H9 (cell line): ENCODE data around the gene SLC2A8. TPM values are rescaled to one million over a fixed set of nuclear protein-coding genes. Genes with fewer than 3 reads are reported as not detected.

Experiments used
- DNase-seq: peaks from one replicate; pipeline ENCODE4 v3.0.0-alpha.2; 2017
- H2AFZ ChIP-seq: one replicate; pipeline ENCODE4 v1.6.1; 2013; ENCODE audit warnings: mild to moderate bottlenecking, low read length, control low read depth, moderate library complexity
- H2AK5ac ChIP-seq: 2 replicates; pipeline ENCODE4 v1.6.1; 2013; ENCODE audit warnings: low read length, control low read depth, mixed read lengths; ENCODE audit not compliant: insufficient read length
- H2BK120ac ChIP-seq: one replicate; pipeline ENCODE4 v1.6.1; 2013; ENCODE audit warnings: low read depth, mild to moderate bottlenecking, low read length, control low read depth, inconsistent platforms; ENCODE audit not compliant: poor library complexity, severe bottlenecking
- H2BK12ac ChIP-seq: 2 replicates; pipeline ENCODE4 v1.6.1; 2013; ENCODE audit warnings: low read length, control low read depth, mixed read lengths, low read depth; ENCODE audit not compliant: insufficient read length
- H2BK15ac ChIP-seq: 2 replicates; pipeline ENCODE4 v1.6.1; 2013; ENCODE audit warnings: low read depth, low read length, control low read depth
- H2BK20ac ChIP-seq: one replicate; pipeline ENCODE4 v1.6.1; 2013; ENCODE audit warnings: low read depth, mild to moderate bottlenecking, low read length, control low read depth, inconsistent platforms; ENCODE audit not compliant: poor library complexity, severe bottlenecking
- H2BK5ac ChIP-seq: 2 replicates; pipeline ENCODE4 v1.6.1; 2013; ENCODE audit warnings: low read length, control low read depth, mixed read lengths; ENCODE audit not compliant: insufficient read length
- H3K14ac ChIP-seq: 2 replicates; pipeline ENCODE4 v1.6.1; 2013; ENCODE audit warnings: low read length, control low read depth; ENCODE audit not compliant: insufficient read depth
- H3K18ac ChIP-seq: 2 replicates; pipeline ENCODE4 v1.6.1; 2013; ENCODE audit warnings: low read depth, mild to moderate bottlenecking, mixed read lengths, low read length, control low read depth; ENCODE audit not compliant: insufficient read length
- H3K23ac ChIP-seq: 2 replicates; pipeline ENCODE4 v1.6.1; 2013; ENCODE audit warnings: low read length, control low read depth, mixed read lengths, low read depth; ENCODE audit not compliant: insufficient read length
- H3K23me2 ChIP-seq: 2 replicates; pipeline ENCODE4 v1.6.1; 2013; ENCODE audit warnings: low read depth, mild to moderate bottlenecking, mixed read lengths, low read length, control low read depth; ENCODE audit not compliant: insufficient read length, poor library complexity, severe bottlenecking
- H3K27ac ChIP-seq: 2 replicates; pipeline ENCODE4 v1.5.1; 2013; ENCODE audit warnings: low read length, control low read depth, mixed read lengths, low read depth; ENCODE audit not compliant: insufficient read length
- H3K27me3 ChIP-seq: 2 replicates; pipeline ENCODE4 v1.6.1; 2013; ENCODE audit warnings: low read length, control low read depth, inconsistent platforms; ENCODE audit not compliant: insufficient read depth
- H3K4ac ChIP-seq: 2 replicates; pipeline ENCODE4 v1.6.1; 2013; ENCODE audit warnings: low read depth, mild to moderate bottlenecking, control low read depth, inconsistent platforms, low read length, moderate library complexity
- H3K4me1 ChIP-seq: 2 replicates; pipeline ENCODE4 v1.6.1; 2013; ENCODE audit warnings: low read length, control low read depth, inconsistent platforms; ENCODE audit not compliant: insufficient read depth
- H3K4me2 ChIP-seq: 2 replicates; pipeline ENCODE4 v1.6.1; 2013; ENCODE audit warnings: low read length, control low read depth, mixed read lengths; ENCODE audit not compliant: insufficient read length, insufficient read depth
- H3K56ac ChIP-seq: 2 replicates; pipeline ENCODE4 v1.6.1; 2013; ENCODE audit warnings: low read depth, mild to moderate bottlenecking, mixed read lengths, low read length, control low read depth; ENCODE audit not compliant: insufficient read length
- H3K79me1 ChIP-seq: 2 replicates; pipeline ENCODE4 v1.6.1; 2013; ENCODE audit warnings: low read depth, mild to moderate bottlenecking, moderate library complexity, low read length, control low read depth, inconsistent platforms; ENCODE audit not compliant: insufficient read depth, poor library complexity, severe bottlenecking
- H3K79me2 ChIP-seq: 2 replicates; pipeline ENCODE4 v1.6.1; 2013; ENCODE audit warnings: low read length, control low read depth, inconsistent platforms; ENCODE audit not compliant: insufficient read depth
- H3K9ac ChIP-seq: 2 replicates; pipeline ENCODE4 v1.6.1; 2013; ENCODE audit warnings: low read length, control low read depth, mixed read lengths; ENCODE audit not compliant: insufficient read length; ENCODE audit errors: extremely low read depth
- H3K9me3 ChIP-seq: one replicate; pipeline ENCODE4 v1.6.1; 2013; ENCODE audit warnings: low read depth, low read length, inconsistent platforms; ENCODE audit not compliant: control insufficient read depth
- H3T11ph ChIP-seq: one replicate; pipeline ENCODE4 v1.6.1; 2013; ENCODE audit warnings: mild to moderate bottlenecking, low read length, control low read depth, inconsistent platforms
- H4K20me1 ChIP-seq: one replicate; pipeline ENCODE4 v1.6.1; 2013; ENCODE audit not compliant: control insufficient read depth, insufficient read length, insufficient read depth
- H4K5ac ChIP-seq: 2 replicates; pipeline ENCODE4 v1.6.1; 2013; ENCODE audit warnings: low read depth, mild to moderate bottlenecking, mixed read lengths, low read length, control low read depth; ENCODE audit not compliant: insufficient read length
- H4K8ac ChIP-seq: replicated peaks from 2 replicates; pipeline ENCODE4 v1.6.1; 2013; ENCODE audit warnings: low read length, control low read depth, mixed read lengths, low read depth; ENCODE audit not compliant: insufficient read length
- H4K91ac ChIP-seq: 2 replicates; pipeline ENCODE4 v1.6.1; 2013; ENCODE audit warnings: low read depth, mild to moderate bottlenecking, moderate library complexity, mixed read lengths, low read length, control low read depth; ENCODE audit not compliant: insufficient read length
- H3K27ac Mint-ChIP-seq, 3 experiments: 2 replicates in 2 of 3; 3 replicates in 1 of 3; pipeline ENCODE4 v1.8.0; 2020 to 2021; ENCODE audit warnings: mixed read lengths in 3 of 3, mild to moderate bottlenecking in 1 of 3, moderate library complexity in 1 of 3
- H3K27me3 Mint-ChIP-seq: 2 replicates; pipeline ENCODE4 v1.8.0; 2021; ENCODE audit warnings: low read depth, mild to moderate bottlenecking, moderate library complexity, mixed read lengths
- H3K36me3 Mint-ChIP-seq, 3 experiments: 2 replicates in 2 of 3; 3 replicates in 1 of 3; pipeline ENCODE4 v1.8.0; 2020 to 2021; ENCODE audit warnings: low read depth in 3 of 3, mixed read lengths in 3 of 3; ENCODE audit not compliant: insufficient read depth in 1 of 3
- H3K4me1 Mint-ChIP-seq, 2 experiments: 2 replicates each; pipeline ENCODE4 v1.8.0; 2020; ENCODE audit warnings: mixed read lengths in 2 of 2
- H3K4me3 Mint-ChIP-seq, 2 experiments: 2 replicates in 1 of 2; 3 replicates in 1 of 2; pipeline ENCODE4 v1.8.0; 2020 to 2021; ENCODE audit warnings: mild to moderate bottlenecking in 2 of 2, mixed read lengths in 2 of 2, moderate library complexity in 1 of 2
- H3K9me3 Mint-ChIP-seq, 2 experiments: 2 replicates in 1 of 2; 3 replicates in 1 of 2; pipeline ENCODE4 v1.8.0; 2020; ENCODE audit warnings: mild to moderate bottlenecking in 2 of 2, mixed read lengths in 2 of 2, moderate library complexity in 1 of 2
- CTCF ChIP-seq: fragments of 200-600 bp; sonication (generic); conservative IDR thresholded peaks from 3 replicates; pipeline ENCODE4 v1.8.0; 2021; ENCODE audit warnings: antibody characterized with exemption, mild to moderate bottlenecking
- WGBS: extraction: QIAGEN DNeasy Blood & Tissue Kit; methylation state at CpG from one replicate; pipeline ENCODE4 v1.1.7; 2013; ENCODE audit warnings: missing lambda C conversion rate, low lambda C conversion rate, mixed read lengths; ENCODE audit not compliant: insufficient read length; ENCODE audit errors: extremely low coverage; 5-methylcytosine and 5-hydroxymethylcytosine counted together
- total RNA-seq: library from RNA; stranded (reverse); gene quantifications from 2 replicates; pipeline ENCODE4 v1.2.1, GENCODE V29; 2021

Gene SLC2A8
- total RNA-seq, 1 experiment from 2014 or later = 38.3 TPM

- H2AK5ac ChIP-seq = no peak overlapping the region
- H3K36me3 Mint-ChIP-seq = peaks cover 1 to 14% (median 7%) of the 10 kb centered on the region in 3 experiments; a peak in 5 of 7 replicates
- H3K9me3 ChIP-seq = no peaks in the 10 kb centered on the region
- no peak overlapping the region for H2BK120ac ChIP-seq
- H3K23me2 ChIP-seq = peaks cover 11% of the 10 kb centered on the region
- TF ChIP-seq CTCF = no peak
- no peak overlapping the region for H3K14ac ChIP-seq
- no peak overlapping the region for H3K56ac ChIP-seq
- DNase-seq = no peak
- no peak overlapping the region for H4K91ac ChIP-seq
- no peak overlapping the region for H2BK20ac ChIP-seq
- H2BK15ac ChIP-seq = no peak overlapping the region
- no peaks in the 10 kb centered on the region for H3K79me2 ChIP-seq
- H3K23ac ChIP-seq = no peak overlapping the region
- no peak overlapping the region for H2BK12ac ChIP-seq
- H2BK5ac ChIP-seq = no peak overlapping the region
- H3K4me2 ChIP-seq = peak overlapping the region; percentile 64
- H2AFZ ChIP-seq = no peak overlapping the region
- H3K79me1 ChIP-seq = no peaks in the 10 kb centered on the region
- H3K4ac ChIP-seq = no peak overlapping the region
- no peak overlapping the region; a peak in 1 of 7 replicates for H3K27ac Mint-ChIP-seq
- no peak overlapping the region for H4K5ac ChIP-seq
- no peaks in the 10 kb centered on the region for H3K9me3 Mint-ChIP-seq
- peak overlapping the region; percentile 68 to 87 for H3K4me3 Mint-ChIP-seq
- no CpG with 5 or more reads among the region's 13 CpGs for WGBS
- H3K18ac ChIP-seq = no peak overlapping the region
- no peaks in the 10 kb centered on the region for H3K27me3 ChIP-seq
- no peak overlapping the region for H4K8ac ChIP-seq
- H3K9ac ChIP-seq = no peak overlapping the region
- H4K20me1 ChIP-seq = no peaks in the 10 kb centered on the region
- H3K27ac ChIP-seq = no peak overlapping the region
- peaks cover 10 to 14% of the 10 kb centered on the region in 2 experiments for H3K4me1 Mint-ChIP-seq
- no peaks in the 10 kb centered on the region for H3K4me1 ChIP-seq
- H3T11ph ChIP-seq = no peak overlapping the region
- H3K27me3 Mint-ChIP-seq = peaks cover 11% of the 10 kb centered on the region
Observed at GRCh38 chr9:127398715-127399400, 1.9 kb downstream of the SLC2A8 start.
